Measurements from ENCODE around the gene MGLL.

Gene MGLL

DNA sequence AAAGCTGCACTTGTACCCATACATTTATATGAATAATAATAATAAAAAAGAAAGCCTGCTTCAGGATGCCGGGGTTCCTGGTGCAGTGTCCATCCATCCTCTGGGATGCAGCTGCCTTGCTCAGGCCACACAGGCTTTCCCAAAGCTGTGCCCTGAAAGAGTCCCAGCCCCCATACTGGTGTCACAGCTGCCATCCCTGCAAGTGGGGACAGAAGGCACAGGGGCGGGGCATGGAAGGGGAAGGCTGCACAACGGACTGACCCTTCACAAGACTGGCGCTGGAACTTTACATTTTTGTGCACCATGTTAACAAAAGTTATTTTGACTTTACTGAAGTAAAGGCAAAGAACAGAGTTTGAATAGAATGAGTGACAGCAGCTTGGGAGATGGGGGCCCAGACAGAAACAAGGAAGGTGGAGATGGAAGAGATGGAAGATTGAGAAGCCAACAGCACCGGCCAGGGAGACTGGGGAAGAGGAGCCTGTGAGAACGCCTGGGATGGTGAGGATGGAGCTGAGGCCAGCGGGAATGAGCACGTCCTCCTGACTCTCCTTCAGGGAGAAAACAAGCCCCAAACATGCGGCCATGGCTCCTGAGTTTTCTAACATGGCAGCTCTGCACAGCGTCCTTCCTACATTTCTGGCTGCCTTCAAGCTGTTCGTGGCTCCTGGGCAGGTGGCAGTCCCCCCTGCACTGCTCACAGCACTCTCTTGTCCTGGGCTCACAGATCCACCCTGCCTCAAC, 76.5 kb downstream of the MGLL start:
- Histone ChIP-seq H2AFZ (ENCODE audit: low read depth, low read length, severe bottlenecking) (no peak overlapping the region), H3F3A (ENCODE audit: insufficient read depth) (no peaks in the 10 kb centered on the region), H3K79me2 (ENCODE audit: insufficient read depth, low read length) (no peaks in the 10 kb centered on the region), H3K4me2 (ENCODE audit: low read depth, low read length, poor library complexity, severe bottlenecking) (no peak overlapping the region), H3K9ac (ENCODE audit: low read length) (no peak overlapping the region), H3K36me3 (ENCODE audit: low read length) (no peaks in the 10 kb centered on the region), H3K9me3 (ENCODE audit: insufficient read depth, low read length) (no peaks in the 10 kb centered on the region), H3K9me2 (replicated peaks; ENCODE audit: insufficient read depth, low read length) (no peaks in the 10 kb centered on the region), H3K4me3 (ENCODE audit: insufficient read depth, low read length, poor library complexity, severe bottlenecking) (no peak overlapping the region), H4K20me1 (ENCODE audit: low read depth, low read length) (no peaks in the 10 kb centered on the region), H3K27ac (ENCODE audit: low read depth, low read length) (no peak overlapping the region), H3K27me3 (ENCODE audit: low read length) (no peaks in the 10 kb centered on the region)
- TF ChIP-seq, protein P1, sequence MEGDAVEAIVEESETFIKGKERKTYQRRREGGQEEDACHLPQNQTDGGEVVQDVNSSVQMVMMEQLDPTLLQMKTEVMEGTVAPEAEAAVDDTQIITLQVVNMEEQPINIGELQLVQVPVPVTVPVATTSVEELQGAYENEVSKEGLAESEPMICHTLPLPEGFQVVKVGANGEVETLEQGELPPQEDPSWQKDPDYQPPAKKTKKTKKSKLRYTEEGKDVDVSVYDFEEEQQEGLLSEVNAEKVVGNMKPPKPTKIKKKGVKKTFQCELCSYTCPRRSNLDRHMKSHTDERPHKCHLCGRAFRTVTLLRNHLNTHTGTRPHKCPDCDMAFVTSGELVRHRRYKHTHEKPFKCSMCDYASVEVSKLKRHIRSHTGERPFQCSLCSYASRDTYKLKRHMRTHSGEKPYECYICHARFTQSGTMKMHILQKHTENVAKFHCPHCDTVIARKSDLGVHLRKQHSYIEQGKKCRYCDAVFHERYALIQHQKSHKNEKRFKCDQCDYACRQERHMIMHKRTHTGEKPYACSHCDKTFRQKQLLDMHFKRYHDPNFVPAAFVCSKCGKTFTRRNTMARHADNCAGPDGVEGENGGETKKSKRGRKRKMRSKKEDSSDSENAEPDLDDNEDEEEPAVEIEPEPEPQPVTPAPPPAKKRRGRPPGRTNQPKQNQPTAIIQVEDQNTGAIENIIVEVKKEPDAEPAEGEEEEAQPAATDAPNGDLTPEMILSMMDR (IDR thresholded peaks at IDR 0.05; ENCODE audit: insufficient read depth, low read length, poor library complexity, severe bottlenecking) = no peak
- TF ChIP-seq EZH2phosphoT487 (conservative IDR thresholded peaks at IDR 0.05; ENCODE audit: low read length) = no peak

DNA sequence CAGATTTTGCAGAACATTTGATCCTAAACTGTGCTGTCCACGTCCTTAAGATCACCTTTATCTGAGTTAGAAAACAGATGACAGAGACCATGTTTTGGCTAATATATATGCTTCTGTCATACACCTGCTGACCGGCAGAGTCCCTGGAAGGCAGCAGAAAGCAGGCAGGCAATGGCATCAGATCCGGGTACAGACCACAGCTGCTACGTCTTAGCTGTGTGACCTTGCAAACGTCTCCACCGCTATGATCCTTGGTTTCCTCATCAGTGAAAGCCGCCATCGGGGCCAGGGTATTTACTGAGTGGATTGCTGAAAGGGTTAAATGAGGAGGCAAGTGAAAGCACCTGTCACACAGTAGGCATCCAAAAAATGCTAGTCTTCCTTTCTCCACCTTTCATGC, 77.4 kb downstream of the MGLL start:
- Histone ChIP-seq H2AFZ (ENCODE audit: low read depth, low read length, severe bottlenecking) (no peak overlapping the region), H3K27me3 (ENCODE audit: low read length) (no peaks in the 10 kb centered on the region), H3K79me2 (ENCODE audit: insufficient read depth, low read length) (no peaks in the 10 kb centered on the region), H3F3A (ENCODE audit: insufficient read depth) (no peaks in the 10 kb centered on the region), H3K4me3 (ENCODE audit: insufficient read depth, low read length, poor library complexity, severe bottlenecking) (no peak overlapping the region), H4K20me1 (ENCODE audit: low read depth, low read length) (no peaks in the 10 kb centered on the region), H3K9ac (ENCODE audit: low read length) (no peak overlapping the region), H3K27ac (ENCODE audit: low read depth, low read length) (no peak overlapping the region), H3K4me2 (ENCODE audit: low read depth, low read length, poor library complexity, severe bottlenecking) (no peak overlapping the region), H3K36me3 (ENCODE audit: low read length) (no peaks in the 10 kb centered on the region), H3K9me3 (ENCODE audit: insufficient read depth, low read length) (no peaks in the 10 kb centered on the region), H3K9me2 (replicated peaks; ENCODE audit: insufficient read depth, low read length) (no peaks in the 10 kb centered on the region)
- TF ChIP-seq EZH2phosphoT487 (conservative IDR thresholded peaks at IDR 0.05; ENCODE audit: low read length) = no peak
- TF ChIP-seq, protein P1 (IDR thresholded peaks at IDR 0.05; ENCODE audit: insufficient read depth, low read length, poor library complexity, severe bottlenecking) = no peak

DNA sequence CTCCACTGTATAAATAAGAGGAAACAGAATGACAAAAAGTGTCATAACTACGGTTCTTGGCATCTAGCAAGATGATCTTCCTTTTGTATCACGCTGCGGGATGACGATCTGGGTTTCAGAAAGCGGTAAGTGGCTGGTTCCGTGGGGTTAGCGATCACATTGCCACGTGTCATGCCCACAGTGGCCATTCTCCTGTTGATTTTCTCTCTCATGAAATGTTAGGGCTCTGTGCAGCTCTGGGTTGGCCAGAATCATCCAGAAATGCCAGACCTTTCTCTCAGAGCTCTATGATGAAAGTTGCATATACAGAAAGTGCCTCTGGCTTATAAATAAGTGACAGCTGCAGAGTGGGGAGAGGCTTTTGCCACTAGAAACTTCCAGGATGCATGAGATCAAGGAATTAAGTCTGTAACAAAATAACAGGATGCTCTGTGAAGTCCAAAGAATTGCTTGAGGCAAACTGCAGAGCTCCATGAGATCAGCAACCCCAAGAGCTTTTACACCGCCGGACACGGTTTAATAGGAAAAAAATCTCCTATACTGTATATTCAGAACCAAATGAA, 78.0 kb downstream of the MGLL start:
- Histone ChIP-seq H3K79me2 (ENCODE audit: insufficient read depth, low read length) (no peaks in the 10 kb centered on the region), H3K4me3 (ENCODE audit: insufficient read depth, low read length, poor library complexity, severe bottlenecking) (no peak overlapping the region), H3K4me2 (ENCODE audit: low read depth, low read length, poor library complexity, severe bottlenecking) (no peak overlapping the region), H3K9me2 (replicated peaks; ENCODE audit: insufficient read depth, low read length) (no peaks in the 10 kb centered on the region), H3K27ac (ENCODE audit: low read depth, low read length) (no peak overlapping the region), H3K9ac (ENCODE audit: low read length) (no peak overlapping the region), H3K36me3 (ENCODE audit: low read length) (no peaks in the 10 kb centered on the region), H2AFZ (ENCODE audit: low read depth, low read length, severe bottlenecking) (no peak overlapping the region), H3K27me3 (ENCODE audit: low read length) (no peaks in the 10 kb centered on the region), H3F3A (ENCODE audit: insufficient read depth) (no peaks in the 10 kb centered on the region), H3K9me3 (ENCODE audit: insufficient read depth, low read length) (no peaks in the 10 kb centered on the region), H4K20me1 (ENCODE audit: low read depth, low read length) (no peaks in the 10 kb centered on the region)
- TF ChIP-seq, protein P1 (IDR thresholded peaks at IDR 0.05; ENCODE audit: insufficient read depth, low read length, poor library complexity, severe bottlenecking) = no peak
- TF ChIP-seq EZH2phosphoT487 (conservative IDR thresholded peaks at IDR 0.05; ENCODE audit: low read length) = no peak
